Measurements from ENCODE around the gene CHKB.

DNA sequence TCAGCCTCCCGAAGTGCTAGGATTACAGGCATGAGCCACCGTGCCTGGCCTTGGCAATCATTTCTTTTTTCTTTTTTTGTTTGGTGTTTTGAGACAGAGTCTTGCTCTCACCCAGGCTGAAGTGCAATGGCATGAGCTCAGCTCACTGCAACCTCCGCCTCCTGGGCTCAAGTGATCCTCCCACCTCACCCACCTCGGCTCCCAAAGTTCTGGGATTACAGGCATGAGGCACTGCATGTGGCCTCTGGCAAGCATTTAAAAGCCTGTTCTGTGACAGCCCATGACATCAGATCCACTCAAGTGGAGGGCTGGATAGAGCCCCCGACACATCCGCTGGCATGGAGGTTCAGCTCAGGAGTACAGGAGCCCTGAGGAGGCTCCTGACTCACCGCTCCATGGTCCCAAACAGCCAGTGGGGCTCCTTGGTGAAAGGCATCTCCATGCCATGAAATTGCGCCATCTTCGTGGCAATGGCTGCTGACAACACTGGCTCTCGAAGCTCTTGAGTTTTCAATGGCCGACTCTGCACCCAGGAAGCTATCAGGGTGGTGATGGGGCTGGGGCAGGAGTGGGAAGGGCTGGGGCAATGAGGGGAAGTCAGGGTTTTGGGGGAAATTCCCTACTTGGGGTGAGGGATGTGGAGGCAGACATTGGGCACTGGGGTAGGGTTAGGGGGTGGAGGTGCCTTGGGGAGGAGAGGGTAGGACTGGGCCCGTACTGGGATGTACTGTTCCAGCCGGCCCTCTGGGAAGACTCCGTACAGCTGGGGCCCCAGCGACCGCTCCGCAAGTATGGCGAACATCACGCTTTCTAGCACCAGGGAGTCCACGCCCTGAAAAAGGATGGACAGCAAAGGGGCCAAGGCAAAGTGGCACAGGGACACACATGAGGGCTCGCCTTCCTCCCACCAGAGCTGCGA is 1.4 kb downstream of the CHKB start:
- no peak for TF ChIP-seq POLR2A (IDR thresholded peaks at IDR 0.05; ENCODE audit: low read length)
- TF ChIP-seq GATA1 (IDR thresholded peaks at IDR 0.05; ENCODE audit: low read depth, low read length) = no peak
